ENCODE measurements around the gene PKDCC. TPM values are rescaled to one million over a fixed set of nuclear protein-coding genes. Genes with fewer than 3 reads are reported as not detected.

The PKDCC gene
- total and polyA plus RNA-seq, 2 of the 8 experiments (the other 6 are each of a cell fraction or from before 2014, with no cell fraction given): 49.9 to 80.1 TPM

GRCh38 chr2:42042631-42043355 is 5.0 kb upstream of the PKDCC start:
- H3K4ac ChIP-seq (replicated peaks; ENCODE audit: insufficient read length, low read depth, low read length): no peak overlapping the region
- no peaks in the 10 kb centered on the region for H4K20me1 ChIP-seq (replicated peaks in 1 of 2; ENCODE audit: control insufficient read depth in 1 of 2, insufficient read depth in 2 of 2, low read length in 2 of 2)
- ChIA-PET POLR2A (ENCODE audit: partially characterized antibody) (interaction anchor here (1.0 to 2.5 kb wide), 4 partner anchors 9 to 105 kb away, joined by 3 to 7 read pairs (median 6); no protein-coding TSS in a partner anchor), CTCF (ENCODE audit: partially characterized antibody) (interaction anchor here (0.6 to 12.6 kb wide), 21 partner anchors 9 to 415 kb away, joined by 3 to 177 read pairs (median 4); no protein-coding TSS in a partner anchor)
- no peak overlapping the region; a peak in 1 of 4 replicates for H3K4me2 ChIP-seq (ENCODE audit: insufficient read depth in 1 of 2, low read depth in 2 of 2, low read length in 2 of 2)
- 86% methylated on average over 11 of the region's 11 CpGs; no CpG with 5 or more reads in 1 of the 2 experiments for WGBS, 2 experiments (ENCODE audit: extremely low coverage in 1 of 2, insufficient coverage in 1 of 2, insufficient read length in 1 of 2, insufficient replicate concordance in 2 of 2, low coverage in 1 of 2, low lambda C conversion rate in 2 of 2, missing lambda C conversion rate in 1 of 2)
- H4K91ac ChIP-seq (replicated peaks; ENCODE audit: insufficient read length, low read length): no peak overlapping the region
- peak overlapping the region; percentile 44; the same call in 1 of the 2 replicates for H3K18ac ChIP-seq (ENCODE audit: extremely low read depth, low read length)
- no peak overlapping the region for H3K23ac ChIP-seq (ENCODE audit: insufficient read length)
- H2BK20ac ChIP-seq (ENCODE audit: low read length): no peak overlapping the region
- H2AK5ac ChIP-seq (ENCODE audit: low read depth, low read length): no peak overlapping the region
- H3K36me3 ChIP-seq (ENCODE audit: control insufficient read depth in 2 of 4, insufficient read depth in 4 of 4, low read length in 3 of 4): no peaks in the 10 kb centered on the region
- FAIRE-seq (no peak), DNase-seq (ENCODE audit: low read depth in 1 of 2, low spot score in 2 of 2) (no peak)
- no peak overlapping the region for H4K5ac ChIP-seq (ENCODE audit: insufficient read length, low read depth, low read length)
- H3K4me3 ChIP-seq (ENCODE audit: extremely low read depth in 1 of 4, insufficient read depth in 2 of 4, low read depth in 3 of 4, low read length in 4 of 4): no peak overlapping the region
- H3K27me3 ChIP-seq (replicated peaks in 1 of 4; ENCODE audit: control insufficient read depth in 3 of 4, extremely low read depth in 1 of 4, insufficient read depth in 3 of 4, low read length in 3 of 4): no peaks in the 10 kb centered on the region
- no peak overlapping the region for H3K27ac ChIP-seq (ENCODE audit: low read depth, low read length)
- peaks cover 8% of the 10 kb centered on the region for H3K23me2 ChIP-seq (ENCODE audit: low read depth, low read length)
- no peak overlapping the region for H2BK15ac ChIP-seq (ENCODE audit: low read length)
- H3K9me3 ChIP-seq (ENCODE audit: insufficient read depth in 2 of 2, low read depth in 1 of 2, low read length in 1 of 2): no peaks in the 10 kb centered on the region
- H2BK120ac ChIP-seq (replicated peaks; ENCODE audit: low read depth, low read length): no peak overlapping the region
- H3K79me1 ChIP-seq (ENCODE audit: low read depth, low read length): no peaks in the 10 kb centered on the region
- no peaks in the 10 kb centered on the region for H3K79me2 ChIP-seq (ENCODE audit: control insufficient read depth in 1 of 2, insufficient read depth in 2 of 2, low read length in 2 of 2)
- H2BK5ac ChIP-seq (ENCODE audit: low read depth, low read length): no peak overlapping the region
- H2AFZ ChIP-seq (ENCODE audit: low read length): no peak overlapping the region
- H3K56ac ChIP-seq (replicated peaks; ENCODE audit: insufficient read length, low read depth, low read length): no peak overlapping the region
- H2BK12ac ChIP-seq (ENCODE audit: low read depth, low read length): peak overlapping the region; percentile 23; the same call in 1 of the 2 replicates
- H4K8ac ChIP-seq (ENCODE audit: extremely low read depth, insufficient read depth, low read length): no peak overlapping the region
- no peak overlapping the region for H3K9ac ChIP-seq (replicated peaks in 1 of 4; ENCODE audit: extremely low read depth in 1 of 4, low read depth in 3 of 4, low read length in 3 of 4)
- peaks cover 12 to 22% (median 18%) of the 10 kb centered on the region in 4 experiments for H3K4me1 ChIP-seq (replicated peaks in 1 of 4; ENCODE audit: control insufficient read depth in 3 of 4, insufficient read depth in 4 of 4, low read length in 3 of 4)
- H3K14ac ChIP-seq (ENCODE audit: insufficient read length): no peak overlapping the region
- TF ChIP-seq, protein P1, sequence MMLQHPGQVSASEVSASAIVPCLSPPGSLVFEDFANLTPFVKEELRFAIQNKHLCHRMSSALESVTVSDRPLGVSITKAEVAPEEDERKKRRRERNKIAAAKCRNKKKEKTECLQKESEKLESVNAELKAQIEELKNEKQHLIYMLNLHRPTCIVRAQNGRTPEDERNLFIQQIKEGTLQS (IDR thresholded peaks at IDR 0.05; ENCODE audit: insufficient read depth, low read depth, low read length): no peak
- no peak for TF ChIP-seq SIRT6 (IDR thresholded peaks at IDR 0.05; ENCODE audit: low read length)
